Sigmoid colon (tissue), 7 donors: ENCODE measurements around the gene IL20RA. TPM values are rescaled to one million over a fixed set of nuclear protein-coding genes. Genes with fewer than 3 reads are reported as not detected.

ENCODE experiments used
- DNase-seq: peaks from one replicate; pipeline ENCODE4 v3.0.0-alpha.2; 2019
- H3K27ac ChIP-seq, 4 donors: fragments of 200-600 bp; sonication (generic); one replicate each; pipeline ENCODE4 v1.5.1; 2016 to 2019; ENCODE audit warnings: mild to moderate bottlenecking in 1 of 4
- H3K27me3 ChIP-seq, 3 donors: fragments of 200-600 bp; sonication (generic); one replicate each; pipeline ENCODE4 v1.5.1; 2019; ENCODE audit warnings: mild to moderate bottlenecking in 1 of 3
- H3K36me3 ChIP-seq, 4 donors: fragments of 200-600 bp; sonication (generic); one replicate each; pipeline ENCODE4 v1.5.1; 2016 to 2019
- H3K4me1 ChIP-seq, 4 donors: fragments of 200-600 bp; sonication (generic); one replicate each; pipeline ENCODE4 v1.5.1; 2017 to 2019
- H3K4me3 ChIP-seq, 4 donors: fragments of 200-600 bp; sonication (generic); one replicate each; pipeline ENCODE4 v1.5.1; 2017 to 2019; ENCODE audit warnings: mild to moderate bottlenecking in 2 of 4, moderate library complexity in 1 of 4
- H3K9me3 ChIP-seq, 4 donors: fragments of 200-600 bp in 3 of 4; sonication (generic) in 3 of 4; one replicate each; pipeline versions ENCODE4 v1.5.1 to v1.6.1; 2013 to 2019
- EP300 ChIP-seq, 4 donors: sonication (generic); formaldehyde crosslinking; IDR thresholded peaks; one replicate each; pipeline ENCODE4 v1.6.1; 2017; ENCODE audit warnings: antibody characterized with exemption in 4 of 4
- POLR2A ChIP-seq, 2 donors: fragments of 450-650 bp; IDR thresholded peaks; one replicate each; pipeline ENCODE4 v1.6.1; 2016; ENCODE audit warnings: antibody characterized with exemption in 2 of 2, mild to moderate bottlenecking in 2 of 2, moderate library complexity in 2 of 2
- POLR2AphosphoS5 ChIP-seq, 4 donors: sonication (generic); formaldehyde crosslinking; IDR thresholded peaks; one replicate each; pipeline ENCODE4 v1.6.1; 2017; ENCODE audit warnings: antibody characterized with exemption in 4 of 4
- WGBS, 2 donors: extraction: QIAGEN DNeasy Blood & Tissue Kit; methylation state at CpG; one replicate each; pipeline ENCODE4 v1.1.7; 2013; 5-methylcytosine and 5-hydroxymethylcytosine counted together
- intact Hi-C: fragments of 100-400 bp; cut with DNase I; formaldehyde crosslinking; loops from one replicate; pipeline ENCODE4 v1.15.1; 2023
- polyA plus RNA-seq, 3 donors: library from polyadenylated mRNA; stranded (reverse); fragments of 200-250 nt; gene quantifications; one replicate each; pipeline ENCODE4 v1.2.3, GENCODE V29; 2013
- total RNA-seq, 4 donors: library from RNA; depleted of rRNA; stranded (reverse); fragments of >200 nt; gene quantifications; one replicate each; pipeline ENCODE4 v1.1.0, GENCODE V29; 2016
- TF ChIP-seq, protein P1 (sequence below), 4 experiments: fragments of 450-650 bp in 3 of 4; fragments of 200-600 bp in 1 of 4; IDR thresholded peaks; one replicate each; pipeline ENCODE4 v1.5.1; 2016 to 2019; ENCODE audit warnings: antibody characterized with exemption in 4 of 4, mild to moderate bottlenecking in 3 of 4, moderate library complexity in 2 of 4
- donor health status: healthy with polysubstance abuse.
- donor health status: Bipolar disorder and iron deficiency.
- donor health status: healthy.

Gene IL20RA
- total and polyA plus RNA-seq, 7 donors: 0.28 to 7.2 (median 1.8) TPM

- no peaks in the 10 kb centered on the region for H3K27me3 ChIP-seq
Observed at GRCh38 chr6:136971609-136972008, 73.2 kb downstream of the IL20RA start.

DNA sequence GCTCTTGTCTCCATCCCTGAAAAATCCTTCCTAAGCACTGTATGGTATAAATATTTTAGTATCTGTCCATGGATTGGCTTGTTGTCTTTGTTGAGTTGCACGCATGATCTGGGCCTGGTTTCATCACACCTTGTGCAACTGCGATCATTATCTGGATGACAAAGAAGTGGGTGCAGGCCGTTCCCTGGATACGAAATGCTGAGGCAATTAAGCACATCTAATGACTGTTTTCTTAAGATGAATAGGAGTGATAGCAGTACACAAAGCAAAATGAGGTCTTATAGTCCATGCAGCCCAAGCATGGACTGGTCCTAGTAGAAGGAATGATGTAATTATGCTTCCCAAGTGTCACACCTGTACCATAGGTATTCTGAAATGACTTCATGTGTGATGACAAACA is 74.8 kb downstream of the IL20RA start:
- Histone ChIP-seq H3K36me3 (no peaks in the 10 kb centered on the region), H3K27ac (no peak overlapping the region), H3K27me3 (no peaks in the 10 kb centered on the region), H3K4me3 (no peak overlapping the region), H3K9me3 (no peaks in the 10 kb centered on the region), H3K4me1 (no peaks in the 10 kb centered on the region)
- TF ChIP-seq EP300 (IDR thresholded peaks at IDR 0.05) (no peak), POLR2A (IDR thresholded peaks at IDR 0.05) (no peak), POLR2AphosphoS5 (IDR thresholded peaks at IDR 0.05) (no peak)
- TF ChIP-seq, protein P1, sequence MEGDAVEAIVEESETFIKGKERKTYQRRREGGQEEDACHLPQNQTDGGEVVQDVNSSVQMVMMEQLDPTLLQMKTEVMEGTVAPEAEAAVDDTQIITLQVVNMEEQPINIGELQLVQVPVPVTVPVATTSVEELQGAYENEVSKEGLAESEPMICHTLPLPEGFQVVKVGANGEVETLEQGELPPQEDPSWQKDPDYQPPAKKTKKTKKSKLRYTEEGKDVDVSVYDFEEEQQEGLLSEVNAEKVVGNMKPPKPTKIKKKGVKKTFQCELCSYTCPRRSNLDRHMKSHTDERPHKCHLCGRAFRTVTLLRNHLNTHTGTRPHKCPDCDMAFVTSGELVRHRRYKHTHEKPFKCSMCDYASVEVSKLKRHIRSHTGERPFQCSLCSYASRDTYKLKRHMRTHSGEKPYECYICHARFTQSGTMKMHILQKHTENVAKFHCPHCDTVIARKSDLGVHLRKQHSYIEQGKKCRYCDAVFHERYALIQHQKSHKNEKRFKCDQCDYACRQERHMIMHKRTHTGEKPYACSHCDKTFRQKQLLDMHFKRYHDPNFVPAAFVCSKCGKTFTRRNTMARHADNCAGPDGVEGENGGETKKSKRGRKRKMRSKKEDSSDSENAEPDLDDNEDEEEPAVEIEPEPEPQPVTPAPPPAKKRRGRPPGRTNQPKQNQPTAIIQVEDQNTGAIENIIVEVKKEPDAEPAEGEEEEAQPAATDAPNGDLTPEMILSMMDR (IDR thresholded peaks at IDR 0.05): no peak
- no peak for DNase-seq
- 81 to 92% methylated on average over 4 of the region's 4 CpGs for WGBS, 2 donors
- intact Hi-C loops: no loop called here

More at GRCh38 chr6:136971609-136972008, 73.2 kb downstream of the IL20RA start:
- H3K36me3 ChIP-seq: no peaks in the 10 kb centered on the region
- no peak overlapping the region for H3K27ac ChIP-seq
- TF ChIP-seq POLR2AphosphoS5 (IDR thresholded peaks at IDR 0.05) (no peak), EP300 (IDR thresholded peaks at IDR 0.05) (no peak), POLR2A (IDR thresholded peaks at IDR 0.05) (no peak)
- TF ChIP-seq, protein P1 (IDR thresholded peaks at IDR 0.05): no peak
- H3K4me1 ChIP-seq: no peaks in the 10 kb centered on the region
- intact Hi-C loops: no loop called here
- WGBS, 2 donors: 92 to 93% methylated on average over 6 of the region's 6 CpGs
- no peaks in the 10 kb centered on the region for H3K9me3 ChIP-seq
- DNase-seq: no peak
- H3K4me3 ChIP-seq: no peak overlapping the region

DNA sequence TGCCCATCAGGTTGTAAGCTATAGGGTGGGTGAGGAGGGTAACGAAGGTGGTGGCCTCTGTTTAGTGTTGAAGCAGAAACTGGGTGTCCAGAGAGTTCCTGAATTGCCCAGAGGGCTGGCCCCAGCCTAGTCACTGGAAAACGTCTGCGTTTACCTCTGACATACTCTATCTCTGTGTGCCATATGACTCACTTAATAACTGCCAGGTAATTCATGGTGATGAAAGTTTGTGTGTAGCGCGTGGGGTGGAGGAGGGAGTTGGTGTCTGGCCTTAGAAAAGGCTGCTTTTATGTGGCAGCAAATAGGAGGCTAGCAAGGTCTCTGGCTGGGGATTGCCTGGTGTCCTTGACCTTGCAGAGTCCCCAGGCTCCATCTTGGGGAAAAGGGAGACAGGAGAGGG is 75.3 kb downstream of the IL20RA start:
- no peaks in the 10 kb centered on the region for H3K9me3 ChIP-seq
- no peak overlapping the region for H3K27ac ChIP-seq
- H3K27me3 ChIP-seq: no peaks in the 10 kb centered on the region
- intact Hi-C loops: no loop called here
- 43 to 77% methylated on average over 5 of the region's 5 CpGs for WGBS, 2 donors
- no peak for DNase-seq
- TF ChIP-seq, protein P1 (IDR thresholded peaks at IDR 0.05): no peak
- TF ChIP-seq EP300 (IDR thresholded peaks at IDR 0.05): no peak
- TF ChIP-seq POLR2A (IDR thresholded peaks at IDR 0.05): no peak
- TF ChIP-seq POLR2AphosphoS5 (IDR thresholded peaks at IDR 0.05): no peak
- no peaks in the 10 kb centered on the region for H3K36me3 ChIP-seq
- H3K4me1 ChIP-seq: no peaks in the 10 kb centered on the region
- H3K4me3 ChIP-seq: no peak overlapping the region

DNA sequence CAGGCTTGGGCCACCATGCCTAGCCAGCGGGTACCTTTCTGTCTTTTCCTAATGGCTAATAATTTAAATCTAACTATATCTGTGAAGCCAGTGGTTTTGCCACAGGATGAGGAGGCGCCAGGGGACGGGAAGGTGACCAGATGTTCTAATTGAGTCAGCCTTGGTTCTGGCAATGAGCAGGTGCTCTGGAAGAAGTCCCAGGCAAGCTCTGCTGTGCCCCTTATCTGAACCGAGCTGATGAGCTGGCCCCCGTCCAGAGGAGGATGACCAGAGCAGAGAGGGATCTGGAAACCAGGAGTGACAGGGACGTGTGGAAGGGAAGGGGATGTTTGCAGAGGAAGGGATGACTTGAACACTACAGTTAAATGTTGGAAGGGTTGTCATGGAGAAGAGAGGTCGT is 75.9 kb downstream of the IL20RA start:
- Histone ChIP-seq H3K4me3 (no peak overlapping the region), H3K27me3 (no peaks in the 10 kb centered on the region), H3K27ac (no peak overlapping the region), H3K4me1 (no peaks in the 10 kb centered on the region), H3K36me3 (no peaks in the 10 kb centered on the region), H3K9me3 (no peaks in the 10 kb centered on the region)
- DNase-seq: no peak
- intact Hi-C loops: no loop called here
- 80 to 82% methylated on average over 7 of the region's 7 CpGs for WGBS, 2 donors
- TF ChIP-seq, protein P1 (IDR thresholded peaks at IDR 0.05): no peak
- TF ChIP-seq EP300 (IDR thresholded peaks at IDR 0.05) (no peak), POLR2AphosphoS5 (IDR thresholded peaks at IDR 0.05) (no peak), POLR2A (IDR thresholded peaks at IDR 0.05) (no peak)
